MCF 10A (cell line): ENCODE results near the gene HEMK1. TPM values are rescaled to one million over a fixed set of nuclear protein-coding genes. Genes with fewer than 3 reads are reported as not detected.
A peak's percentile ranks its signal among the peaks of the same experiment; 100 is the strongest.

ENCODE experiments used
- BruUV-seq: library from RNA; stranded (reverse); fragments of 400-500 nt; replicated peaks from 2 replicates; lab custom pipeline; 2021; lab: Mats Ljungman, UMichigan
- CTCF ChIA-PET: fragments of 300-600 bp; sonication (Branson Sonifier 250); formaldehyde crosslinking; extraction: SDS; loops from one replicate; lab custom pipeline; 2021; ENCODE audit warnings: antibody characterized with exemption, inconsistent platforms; lab: Yijun Ruan, JAX
- POLR2A ChIA-PET: fragments of 300-600, 350-650 bp; sonication (Branson Sonifier 250); formaldehyde crosslinking; extraction: SDS; loops from one replicate; lab custom pipeline; 2020; ENCODE audit warnings: antibody characterized with exemption, inconsistent platforms; lab: Yijun Ruan, JAX
- DNase-seq: peaks from one replicate; pipeline ENCODE4 v3.0.0-alpha.2; 2018; ENCODE audit not compliant: unreplicated experiment
- H3K27ac Mint-ChIP-seq: one replicate; pipeline ENCODE4 v1.8.0; 2022; ENCODE audit warnings: mild to moderate bottlenecking, low read depth, mixed read lengths; ENCODE audit not compliant: unreplicated experiment
- H3K27me3 Mint-ChIP-seq: one replicate; pipeline ENCODE4 v1.8.0; 2022; ENCODE audit warnings: mixed read lengths; ENCODE audit not compliant: insufficient read depth, unreplicated experiment
- H3K36me3 Mint-ChIP-seq: one replicate; pipeline ENCODE4 v1.8.0; 2022; ENCODE audit warnings: mild to moderate bottlenecking, moderate library complexity, mixed read lengths; ENCODE audit not compliant: insufficient read depth, unreplicated experiment
- H3K4me1 Mint-ChIP-seq: one replicate; pipeline ENCODE4 v1.8.0; 2022; ENCODE audit warnings: mixed read lengths; ENCODE audit not compliant: insufficient read depth, unreplicated experiment
- H3K4me3 Mint-ChIP-seq: one replicate; pipeline ENCODE4 v1.8.0; 2022; ENCODE audit warnings: mild to moderate bottlenecking, moderate library complexity, mixed read lengths; ENCODE audit not compliant: unreplicated experiment
- H3K9me3 Mint-ChIP-seq: one replicate; pipeline ENCODE4 v1.8.0; 2022; ENCODE audit warnings: mixed read lengths; ENCODE audit not compliant: unreplicated experiment
- CTCF ChIP-seq: fragments of 200-600 bp; IDR thresholded peaks from one replicate; pipeline ENCODE4 v1.8.0; 2022; ENCODE audit warnings: antibody characterized with exemption, mild to moderate bottlenecking; ENCODE audit not compliant: unreplicated experiment
- intact Hi-C: fragments of 100-400 bp; cut with micrococcal nuclease; formaldehyde crosslinking; loops from 2 replicates; pipeline ENCODE4 v1.14.1; 2022
- total RNA-seq: library from RNA; stranded (reverse); gene quantifications from 2 replicates; pipeline ENCODE4 v1.2.3, GENCODE V29; 2022

The HEMK1 gene
- total RNA-seq, 1 experiment from 2014 or later: 19.9 TPM

- H3K4me1 Mint-ChIP-seq: peaks cover 10% of the 10 kb centered on the region
- no peaks in the 10 kb centered on the region for H3K27me3 Mint-ChIP-seq
- no TSS peak for BruUV-seq
- H3K9me3 Mint-ChIP-seq: no peaks in the 10 kb centered on the region
- TF ChIP-seq CTCF: no peak
- ChIA-PET CTCF (interaction anchor here (15.8 kb wide), 1 partner anchor 49 kb away, joined by 397 read pairs; the partner anchor contains the start of genes CISH and MAPKAPK3), POLR2A (no interaction called here)
- no peak overlapping the region for H3K27ac Mint-ChIP-seq
- no peaks in the 10 kb centered on the region for H3K36me3 Mint-ChIP-seq
- no peak overlapping the region for H3K4me3 Mint-ChIP-seq
- DNase-seq: no peak
- intact Hi-C loops: no loop called here
Measured at GRCh38 chr3:50564321-50564720, 5.0 kb upstream of the HEMK1 start.

- no peaks in the 10 kb centered on the region for H3K9me3 Mint-ChIP-seq
- DNase-seq: no peak
- peaks cover 10% of the 10 kb centered on the region for H3K4me1 Mint-ChIP-seq
- no peak overlapping the region for H3K4me3 Mint-ChIP-seq
- BruUV-seq: no TSS peak
- POLR2A ChIA-PET: interaction anchor here (5.4 kb wide), 1 partner anchor 45 kb away, joined by 48 read pairs; the partner anchor contains the start of gene CISH
- H3K27me3 Mint-ChIP-seq: no peaks in the 10 kb centered on the region
- CTCF ChIA-PET: interaction anchor here (0.6 to 15.8 kb wide), 4 partner anchors 16 to 342 kb away, joined by 3 to 397 read pairs (median 4); partner anchors contain the start of genes CISH and MAPKAPK3
- H3K36me3 Mint-ChIP-seq: no peaks in the 10 kb centered on the region
- H3K27ac Mint-ChIP-seq: no peak overlapping the region
- TF ChIP-seq CTCF: no peak
- intact Hi-C loops: no loop called here
Measured at GRCh38 chr3:50567011-50567385, 2.3 kb upstream of the HEMK1 start.

- peak within 1 kb of the TSS; percentile 91 for H3K4me3 Mint-ChIP-seq
- H3K9me3 Mint-ChIP-seq: no peaks in the 10 kb centered on the region
- CTCF ChIA-PET: interaction anchor here (0.6 to 15.8 kb wide), 3 partner anchors 17 to 46 kb away, joined by 4 to 397 read pairs (median 5); partner anchors contain the start of genes CISH and MAPKAPK3
- intact Hi-C loops: no loop called here
- peak within 1 kb of the TSS; percentile 46 for H3K27ac Mint-ChIP-seq
- POLR2A ChIA-PET: interaction anchor here (0.7 to 5.4 kb wide), 4 partner anchors 11 to 818 kb away, joined by 3 to 63 read pairs (median 26); partner anchors contain the start of genes CISH and MANF
- no peaks in the 10 kb centered on the region for H3K27me3 Mint-ChIP-seq
- peaks cover 10% of the 10 kb centered on the region for H3K4me1 Mint-ChIP-seq
- DNase-seq: peak; percentile 69
- no peak for TF ChIP-seq CTCF
- no TSS peak for BruUV-seq
- no peaks in the 10 kb centered on the region for H3K36me3 Mint-ChIP-seq
Measured at GRCh38 chr3:50567386-50568167, 1.7 kb upstream of the HEMK1 start, which contains the start of gene C3orf18. TSS of gene C3orf18 (minus strand) at chr3:50567747. CDS start at chr3:50565699, 2,048 bp downstream.
